Measurements from ENCODE around the gene NPAS3.

GRCh38 chr14:33834466-33835260 is 896.0 kb downstream of the NPAS3 start:
- TF ChIP-seq CTCF (IDR thresholded peaks at IDR 0.05) (no peak), POLR2A (IDR thresholded peaks at IDR 0.05) (no peak)
